Effector memory CD4-positive, alpha-beta T cell (primary cell): ENCODE measurements around the gene ABHD6.
"Not testable (repeated sequence)": the region's sequence is repeated elsewhere in the genome, so short reads cannot be mapped to it uniquely, and the experiment has no call there.

ENCODE experiments used
- DNase-seq, 3 donors: peaks; one replicate each; pipeline ENCODE4 v3.0.0-alpha.2; 2020
- H3K27ac ChIP-seq: 2 replicates; pipeline ENCODE4 v1.7.0; 2013; ENCODE audit warnings: mild to moderate bottlenecking, low read length, moderate library complexity; ENCODE audit not compliant: insufficient read depth, poor library complexity, severe bottlenecking
- H3K27me3 ChIP-seq: replicated peaks from 2 replicates; pipeline ENCODE4 v1.7.0; 2013; ENCODE audit warnings: mild to moderate bottlenecking, low read length; ENCODE audit not compliant: insufficient read depth, control insufficient read depth, poor library complexity, severe bottlenecking
- H3K36me3 ChIP-seq: 2 replicates; pipeline ENCODE4 v1.7.0; 2013; ENCODE audit warnings: mild to moderate bottlenecking, low read length, moderate library complexity; ENCODE audit not compliant: control insufficient read depth, insufficient read depth
- H3K4me1 ChIP-seq: 2 replicates; pipeline ENCODE4 v1.7.0; 2013; ENCODE audit warnings: low read length, mild to moderate bottlenecking; ENCODE audit not compliant: control insufficient read depth, insufficient read depth, poor library complexity, severe bottlenecking
- H3K4me3 ChIP-seq: 2 replicates; pipeline ENCODE4 v1.7.0; 2013; ENCODE audit warnings: low read length, low read depth, mild to moderate bottlenecking; ENCODE audit not compliant: insufficient read depth, poor library complexity, severe bottlenecking
- H3K9me3 ChIP-seq: 2 replicates; pipeline ENCODE4 v1.7.0; 2013; ENCODE audit warnings: mild to moderate bottlenecking, low read length, moderate library complexity; ENCODE audit not compliant: control insufficient read depth

ABHD6 gene

DNA sequence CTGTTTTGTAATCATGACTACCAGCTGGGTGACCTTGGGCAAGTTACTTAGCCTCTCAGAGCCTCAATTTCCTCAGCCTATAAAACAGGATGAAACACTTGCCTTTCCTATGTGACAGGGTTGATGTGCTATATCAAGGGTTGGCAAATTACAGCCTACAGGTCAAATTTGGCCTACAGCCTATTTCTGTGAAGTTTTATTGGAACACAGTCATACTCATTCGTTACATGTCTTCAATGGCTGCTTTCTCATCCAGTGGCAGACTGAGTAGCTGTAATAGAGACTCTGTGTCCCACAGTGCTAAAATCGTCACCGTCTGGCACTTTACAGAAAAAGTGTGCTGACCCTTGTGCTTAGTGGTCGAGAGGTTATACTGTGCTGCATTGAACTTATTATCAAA is 16.6 kb downstream of the ABHD6 start:
- no peak for DNase-seq
- H3K36me3 ChIP-seq: no peaks in the 10 kb centered on the region
- no peaks in the 10 kb centered on the region for H3K27me3 ChIP-seq
- no peaks in the 10 kb centered on the region for H3K4me1 ChIP-seq
- no peak overlapping the region for H3K4me3 ChIP-seq
- no peak overlapping the region for H3K27ac ChIP-seq
- H3K9me3 ChIP-seq: no peaks in the 10 kb centered on the region

DNA sequence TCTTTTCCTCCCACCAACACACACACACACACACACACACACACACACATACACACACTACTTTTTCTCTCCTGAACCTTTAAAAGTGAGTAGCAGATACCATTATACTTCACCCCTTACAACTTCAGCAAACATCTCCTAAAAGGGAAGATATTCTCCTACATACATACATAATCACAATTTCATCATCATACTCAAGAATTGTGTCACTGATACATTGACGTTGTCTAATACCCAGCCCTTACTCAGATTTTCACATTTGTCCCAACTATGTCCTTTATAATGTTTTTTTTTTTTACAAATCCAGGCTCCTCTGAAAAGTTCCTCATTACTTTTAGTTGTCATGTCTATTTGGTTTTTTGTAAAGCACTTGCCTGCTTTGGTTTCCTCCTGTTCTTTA is 18.5 kb downstream of the ABHD6 start:
- no peak overlapping the region for H3K27ac ChIP-seq
- no peaks in the 10 kb centered on the region for H3K36me3 ChIP-seq
- no peak for DNase-seq
- no peaks in the 10 kb centered on the region for H3K4me1 ChIP-seq
- H3K4me3 ChIP-seq: no peak overlapping the region
- no peaks in the 10 kb centered on the region for H3K27me3 ChIP-seq
- H3K9me3 ChIP-seq: no peaks in the 10 kb centered on the region

DNA sequence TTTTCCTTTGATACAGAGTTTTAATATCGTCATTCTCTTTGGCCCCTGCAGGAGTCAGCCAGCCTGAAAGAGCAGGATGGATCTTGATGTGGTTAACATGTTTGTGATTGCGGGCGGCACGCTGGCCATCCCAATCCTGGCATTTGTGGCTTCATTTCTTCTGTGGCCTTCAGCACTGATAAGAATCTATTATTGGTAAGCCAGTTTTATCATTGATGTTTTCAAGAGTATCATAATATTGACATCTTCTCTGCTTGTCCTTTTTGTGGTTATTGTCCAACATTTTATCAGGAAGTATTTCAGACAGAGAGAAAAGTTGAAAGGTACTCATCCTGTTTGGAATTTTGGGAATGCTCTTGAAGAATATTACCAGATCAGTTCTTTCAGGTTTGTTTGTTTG is 18.9 kb downstream of the ABHD6 start:
- DNase-seq: no peak
- Histone ChIP-seq H3K9me3 (no peaks in the 10 kb centered on the region), H3K36me3 (no peaks in the 10 kb centered on the region), H3K4me3 (no peak overlapping the region), H3K4me1 (no peaks in the 10 kb centered on the region), H3K27ac (no peak overlapping the region), H3K27me3 (no peaks in the 10 kb centered on the region)

DNA sequence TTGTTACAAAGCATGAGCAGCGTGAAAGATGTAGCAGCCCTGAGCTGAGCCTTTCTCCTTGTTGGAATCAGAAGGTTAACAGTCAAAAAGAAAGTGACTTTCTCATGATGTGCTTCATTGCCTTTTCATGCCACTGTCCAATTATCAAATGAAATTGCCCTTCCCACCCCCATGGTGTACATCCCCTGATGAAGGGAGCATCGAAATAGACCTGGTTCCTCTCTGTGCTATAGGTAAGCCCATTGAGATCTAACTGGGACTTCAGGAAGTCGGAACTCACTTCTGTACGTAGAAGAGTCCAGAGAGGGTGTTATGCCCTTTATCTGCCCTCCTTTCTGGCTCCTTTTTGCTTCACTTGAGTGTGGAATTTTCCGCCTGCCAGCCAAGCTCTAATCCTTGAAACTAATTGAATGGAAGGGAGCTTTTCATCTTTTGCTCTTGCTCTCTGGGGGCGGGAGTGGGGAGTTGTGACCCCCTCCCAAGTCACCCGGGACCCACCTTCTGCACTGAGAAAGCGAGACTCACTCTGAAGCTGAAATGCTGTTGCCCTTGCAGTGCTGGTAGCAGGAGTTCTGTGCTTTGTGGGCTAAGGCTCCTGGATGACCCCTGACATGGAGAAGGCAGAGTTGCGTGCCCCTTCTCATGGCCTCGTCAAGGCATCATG is 20.9 kb downstream of the ABHD6 start:
- DNase-seq: no peak
- Histone ChIP-seq H3K4me3 (no peak overlapping the region), H3K9me3 (no peaks in the 10 kb centered on the region), H3K36me3 (no peaks in the 10 kb centered on the region), H3K27me3 (no peaks in the 10 kb centered on the region), H3K27ac (no peak overlapping the region), H3K4me1 (no peaks in the 10 kb centered on the region)

DNA sequence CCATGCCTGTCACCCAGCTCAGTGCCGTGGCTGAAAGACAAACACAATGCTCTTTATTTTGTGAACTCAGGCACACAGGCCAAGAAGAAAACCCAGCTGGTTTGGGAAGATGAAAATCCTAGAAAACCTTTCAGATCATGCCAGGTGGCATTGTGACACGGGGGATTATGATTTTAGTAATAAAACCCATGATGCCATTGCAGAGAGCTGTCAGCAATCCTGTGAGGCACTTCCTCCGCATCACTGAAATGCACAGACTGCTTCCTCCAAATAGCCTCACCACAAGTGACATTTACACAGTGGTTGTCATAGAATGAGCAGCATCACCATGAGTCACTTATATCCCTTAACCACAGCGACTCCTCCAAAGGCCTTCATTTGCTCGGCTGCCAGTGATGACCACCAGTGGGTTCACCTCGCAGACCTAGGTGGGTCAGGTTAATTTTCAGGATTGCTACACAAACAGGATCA is 22.7 kb downstream of the ABHD6 start:
- Histone ChIP-seq H3K4me1 (no peaks in the 10 kb centered on the region), H3K27ac (no peak overlapping the region), H3K4me3 (no peak overlapping the region), H3K27me3 (no peaks in the 10 kb centered on the region), H3K36me3 (no peaks in the 10 kb centered on the region), H3K9me3 (no peaks in the 10 kb centered on the region)
- no peak for DNase-seq

DNA sequence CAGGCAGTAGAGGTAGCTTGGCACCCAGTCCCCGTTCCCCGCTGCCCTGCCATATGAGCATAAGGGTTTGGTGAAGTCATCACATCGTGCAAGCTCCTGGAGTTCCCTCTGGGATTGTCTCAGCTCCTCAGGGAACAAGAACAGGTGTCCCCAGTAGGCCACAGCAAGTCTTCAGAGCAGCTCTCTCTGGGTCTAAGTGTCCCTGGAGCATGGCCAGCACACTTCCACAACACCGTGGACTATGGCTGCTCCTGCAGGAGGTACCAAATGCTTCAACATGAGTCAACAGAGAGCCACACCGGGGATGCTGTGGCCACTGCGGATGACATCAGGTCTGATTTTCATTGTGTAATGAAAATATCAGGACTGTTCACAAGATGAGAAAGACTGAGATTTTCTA is 23.1 kb downstream of the ABHD6 start:
- DNase-seq: no peak
- no peaks in the 10 kb centered on the region for H3K9me3 ChIP-seq
- H3K4me1 ChIP-seq: no peaks in the 10 kb centered on the region
- no peak overlapping the region for H3K4me3 ChIP-seq
- H3K36me3 ChIP-seq: no peaks in the 10 kb centered on the region
- no peak overlapping the region for H3K27ac ChIP-seq
- no peaks in the 10 kb centered on the region for H3K27me3 ChIP-seq

DNA sequence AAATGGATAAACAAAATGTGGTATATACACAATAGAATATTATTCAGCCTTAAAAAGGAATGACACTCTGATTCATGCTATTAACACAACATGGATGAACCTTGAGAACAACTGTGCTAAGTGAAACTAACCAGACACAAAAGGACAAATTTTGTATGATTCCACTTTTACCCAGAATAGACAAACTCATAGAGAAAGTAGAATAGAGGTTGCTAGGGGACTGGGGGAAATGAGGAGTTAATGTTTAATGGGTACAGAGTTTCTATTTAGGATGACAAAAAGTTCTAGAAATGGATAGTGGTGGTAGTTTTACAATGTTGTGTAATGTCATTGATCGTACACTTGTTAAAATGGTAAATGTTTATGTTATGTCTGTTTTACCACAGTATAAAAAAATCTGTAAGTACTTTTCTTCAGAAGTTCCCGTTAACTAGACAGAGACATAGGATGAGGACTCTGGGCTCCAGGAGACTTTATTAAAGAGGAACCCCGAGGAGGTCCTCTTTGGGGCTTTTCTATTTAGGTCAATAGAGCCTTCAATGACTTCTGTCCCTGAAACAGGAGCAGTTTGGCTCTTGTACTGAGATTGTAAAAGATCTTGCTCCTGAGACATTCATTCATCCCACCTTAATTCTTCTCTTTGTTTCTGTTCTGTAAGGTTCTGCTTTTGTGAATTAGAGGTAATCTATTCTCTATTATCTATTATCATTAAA is 24.5 kb downstream of the ABHD6 start:
- no peak overlapping the region for H3K27ac ChIP-seq
- H3K36me3 ChIP-seq: no peaks in the 10 kb centered on the region
- H3K4me3 ChIP-seq: no peak overlapping the region
- no peaks in the 10 kb centered on the region for H3K4me1 ChIP-seq
- H3K27me3 ChIP-seq: no peaks in the 10 kb centered on the region
- DNase-seq: no peak
- H3K9me3 ChIP-seq: no peaks in the 10 kb centered on the region

DNA sequence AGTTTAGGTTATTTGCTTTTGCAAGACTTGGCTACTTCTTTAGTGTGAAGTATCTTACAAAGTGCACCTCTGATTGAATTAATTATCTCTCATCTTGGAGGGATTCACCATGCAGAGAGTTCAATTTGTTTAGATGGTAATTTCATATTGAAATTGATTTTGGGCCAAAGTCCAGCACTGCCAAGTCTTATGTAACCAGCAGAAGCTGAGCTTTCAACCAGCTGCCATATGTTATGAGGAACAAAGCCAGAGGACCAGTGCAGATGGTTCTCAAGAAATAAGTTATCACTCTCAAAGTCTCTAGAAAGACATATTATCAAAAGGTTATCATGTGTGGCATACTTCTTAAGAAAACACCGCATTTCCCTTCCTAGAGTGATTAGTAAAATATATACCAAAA is 29.0 kb downstream of the ABHD6 start:
- no peak for DNase-seq
- Histone ChIP-seq H3K4me1 (no peaks in the 10 kb centered on the region), H3K27ac (no peak overlapping the region), H3K4me3 (no peak overlapping the region), H3K27me3 (no peaks in the 10 kb centered on the region), H3K36me3 (no peaks in the 10 kb centered on the region), H3K9me3 (no peaks in the 10 kb centered on the region)

DNA sequence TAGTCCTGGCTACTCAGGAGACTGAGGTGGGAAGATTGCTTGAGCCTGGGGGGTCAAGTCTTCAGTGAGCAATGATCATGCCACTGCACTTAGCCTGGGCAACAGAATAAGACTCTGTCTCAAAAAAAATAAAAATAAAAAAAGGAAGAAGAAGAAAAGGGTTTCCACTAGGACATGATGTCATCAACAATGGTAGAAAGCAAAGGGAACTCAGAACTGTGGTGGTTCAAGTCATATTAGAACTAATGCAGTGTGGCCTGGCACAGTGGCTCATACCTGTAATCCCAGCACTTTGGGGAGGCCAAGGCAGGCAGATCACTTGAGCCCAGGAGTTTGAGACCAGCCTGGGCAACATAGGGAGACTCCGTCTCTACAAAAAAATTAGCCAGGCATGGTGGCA is 30.0 kb downstream of the ABHD6 start:
- DNase-seq: not testable (repeated sequence)

DNA sequence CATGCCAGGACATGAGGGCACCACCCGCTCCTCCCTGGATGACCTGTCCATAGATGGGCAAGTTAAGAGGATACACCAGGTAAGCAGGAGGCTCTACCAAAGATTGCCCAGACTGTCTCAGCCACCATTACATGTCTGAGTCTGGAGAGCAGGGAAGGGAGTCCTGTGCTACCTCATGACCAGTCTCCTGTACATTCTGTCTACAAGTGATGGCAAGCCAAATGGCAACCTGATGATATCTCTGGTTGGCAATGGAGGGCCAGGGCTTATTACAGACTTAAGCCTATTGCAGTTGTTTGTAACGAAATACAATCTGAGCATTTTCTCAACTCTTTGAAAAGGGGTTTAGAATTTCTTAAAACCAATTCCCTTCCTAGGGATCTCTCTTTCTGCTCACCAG is 31.8 kb downstream of the ABHD6 start:
- H3K9me3 ChIP-seq: no peaks in the 10 kb centered on the region
- no peaks in the 10 kb centered on the region for H3K36me3 ChIP-seq
- H3K27me3 ChIP-seq: no peaks in the 10 kb centered on the region
- no peak overlapping the region for H3K27ac ChIP-seq
- H3K4me3 ChIP-seq: no peak overlapping the region
- H3K4me1 ChIP-seq: no peaks in the 10 kb centered on the region
- DNase-seq: no peak

More for the DNA sequence above, 30.0 kb downstream of the ABHD6 start:
- not testable (repeated sequence) for H3K9me3 ChIP-seq, H3K27ac ChIP-seq, H3K27me3 ChIP-seq, H3K36me3 ChIP-seq, H3K4me3 ChIP-seq, H3K4me1 ChIP-seq
